Stimulated activated CD8-positive, alpha-beta memory T cell treated with anti-CD3 and anti-CD28 coated beads, Interleukin-2, amount 100 ng/mL, for 48 hours (primary cell): ENCODE data around the gene ST8SIA2.

Experiments used
- DNase-seq, 2 donors: peaks; one replicate each; pipeline ENCODE4 v3.0.0-alpha.2; 2020; ENCODE audit warnings: low read depth in 2 of 2

The ST8SIA2 gene

GRCh38 chr15:92399271-92399950 lies 5.7 kb downstream of the ST8SIA2 start:
- no peak for DNase-seq

GRCh38 chr15:92400573-92400972 lies 6.9 kb downstream of the ST8SIA2 start:
- no peak for DNase-seq

- no peak for DNase-seq
Observed at GRCh38 chr15:92400980-92401787, 7.5 kb downstream of the ST8SIA2 start.

GRCh38 chr15:92402751-92403150 lies 9.1 kb downstream of the ST8SIA2 start:
- no peak for DNase-seq

- DNase-seq, result no peak
Observed at GRCh38 chr15:92405942-92406341, 12.3 kb downstream of the ST8SIA2 start.

GRCh38 chr15:92407321-92407720 lies 13.6 kb downstream of the ST8SIA2 start:
- no peak for DNase-seq

- no peak for DNase-seq
Observed at GRCh38 chr15:92407916-92408315, 14.2 kb downstream of the ST8SIA2 start.

GRCh38 chr15:92409006-92409405 lies 15.3 kb downstream of the ST8SIA2 start:
- DNase-seq, result no peak

- no peak for DNase-seq
Observed at GRCh38 chr15:92409521-92409920, 15.8 kb downstream of the ST8SIA2 start.

- no peak for DNase-seq
Observed at GRCh38 chr15:92410537-92410936, 16.9 kb downstream of the ST8SIA2 start.

GRCh38 chr15:92411256-92411655 lies 17.6 kb downstream of the ST8SIA2 start:
- no peak for DNase-seq

- DNase-seq, result no peak
Observed at GRCh38 chr15:92413510-92413909, 19.8 kb downstream of the ST8SIA2 start.

- DNase-seq, result no peak
Observed at GRCh38 chr15:92415639-92416297, 22.1 kb downstream of the ST8SIA2 start.

GRCh38 chr15:92416557-92416956 lies 22.9 kb downstream of the ST8SIA2 start:
- no peak for DNase-seq

GRCh38 chr15:92417716-92418115 lies 24.0 kb downstream of the ST8SIA2 start:
- no peak for DNase-seq

- no peak for DNase-seq
Observed at GRCh38 chr15:92418864-92419263, 25.2 kb downstream of the ST8SIA2 start.

- DNase-seq, result no peak
Observed at GRCh38 chr15:92421976-92422375, 28.3 kb downstream of the ST8SIA2 start.

- no peak for DNase-seq
Observed at GRCh38 chr15:92425578-92426225, 32.0 kb downstream of the ST8SIA2 start.

GRCh38 chr15:92429378-92430068 lies 35.8 kb downstream of the ST8SIA2 start:
- no peak for DNase-seq

- no peak for DNase-seq
Observed at GRCh38 chr15:92430069-92430440, 36.4 kb downstream of the ST8SIA2 start.

GRCh38 chr15:92435145-92435544 lies 41.5 kb downstream of the ST8SIA2 start:
- DNase-seq, result no peak

- DNase-seq, result no peak
Observed at GRCh38 chr15:92438471-92438870, 44.8 kb downstream of the ST8SIA2 start.
